LNCAP (cell line): Measurements from ENCODE around the gene UBASH3B.

Experiments used
- CTCF ChIP-seq: fragments of 450-650 bp; IDR thresholded peaks from 2 replicates; pipeline ENCODE4 v1.5.1; 2017; ENCODE audit warnings: mild to moderate bottlenecking

The UBASH3B gene

GRCh38 chr11:122663764-122664163, 8.2 kb downstream of the UBASH3B start:
- TF ChIP-seq CTCF, result no peak

GRCh38 chr11:122664188-122664587, 8.7 kb downstream of the UBASH3B start:
- no peak for TF ChIP-seq CTCF

GRCh38 chr11:122665861-122666260, 10.3 kb downstream of the UBASH3B start:
- TF ChIP-seq CTCF, result no peak

GRCh38 chr11:122666743-122667142, 11.2 kb downstream of the UBASH3B start:
- TF ChIP-seq CTCF, result no peak

GRCh38 chr11:122668562-122669090, 13.1 kb downstream of the UBASH3B start:
- TF ChIP-seq CTCF, result no peak

GRCh38 chr11:122670131-122670530, 14.6 kb downstream of the UBASH3B start:
- no peak for TF ChIP-seq CTCF

GRCh38 chr11:122671400-122671891, 15.9 kb downstream of the UBASH3B start:
- no peak for TF ChIP-seq CTCF

- no peak for TF ChIP-seq CTCF
Measured at GRCh38 chr11:122672892-122673291, 17.4 kb downstream of the UBASH3B start.
